HG03103 (cell line): Measurements from ENCODE around the gene PHOSPHO2.
"Not testable (repeated sequence)": the region's sequence is repeated elsewhere in the genome, so short reads cannot be mapped to it uniquely, and the experiment has no call there.

Source experiments
- ATAC-seq: cut with Tn5 transposase; IDR thresholded peaks from one replicate; pipeline ENCODE4 v1.9.1; 2021; ENCODE audit warnings: low read depth; ENCODE audit not compliant: unreplicated experiment

PHOSPHO2 gene

GRCh38 chr2:169683425-169684134 lies 10.7 kb upstream of the PHOSPHO2 start:
- ATAC-seq: no peak

DNA sequence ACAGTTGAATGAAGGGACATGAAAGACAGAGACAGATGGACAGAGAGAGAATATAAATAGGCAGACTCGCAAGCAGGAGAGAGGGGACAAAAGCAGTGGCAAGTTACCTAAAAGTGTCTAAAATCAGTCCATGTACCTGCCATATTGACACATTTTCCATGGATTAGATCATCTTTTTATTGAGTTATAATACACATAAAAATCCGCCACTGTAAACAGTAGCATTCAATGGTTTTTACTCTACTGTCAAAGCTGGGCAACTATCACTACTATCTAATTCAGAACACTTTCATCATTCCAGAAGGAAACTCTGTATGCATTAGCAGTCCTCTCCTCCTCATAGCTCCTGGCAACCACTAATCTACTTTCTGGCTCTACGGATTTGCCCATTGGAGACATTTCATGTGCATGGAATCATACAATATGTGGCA lies 10.1 kb upstream of the PHOSPHO2 start:
- no peak for ATAC-seq

GRCh38 chr2:169684712-169685111 lies 9.6 kb upstream of the PHOSPHO2 start:
- not testable (repeated sequence) for ATAC-seq

DNA sequence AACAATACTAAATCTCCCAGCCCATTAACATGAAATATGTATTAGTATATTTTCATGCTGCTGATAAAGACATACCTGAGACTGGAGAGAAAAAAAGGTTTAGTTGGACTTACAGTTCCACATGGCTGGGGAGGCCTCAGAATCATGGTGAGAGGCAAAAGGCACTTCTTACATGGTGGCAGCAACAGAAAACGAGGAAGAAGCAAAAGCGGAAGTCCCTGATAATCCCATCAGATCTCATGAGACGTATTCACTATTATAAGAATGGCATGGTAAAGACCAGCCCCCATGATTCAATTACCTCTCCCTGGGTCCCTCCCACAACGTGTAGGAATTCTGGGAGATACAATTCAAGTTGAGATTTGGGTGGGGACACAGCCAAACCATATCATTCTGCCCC lies 7.4 kb upstream of the PHOSPHO2 start:
- ATAC-seq: not testable (repeated sequence)

- ATAC-seq: not testable (repeated sequence)
These were observed 6.3 kb upstream of the PHOSPHO2 start for GRCh38 chr2:169687943-169688342.

- ATAC-seq: no peak
These were observed 3.3 kb upstream of the PHOSPHO2 start for GRCh38 chr2:169690958-169691357.

DNA sequence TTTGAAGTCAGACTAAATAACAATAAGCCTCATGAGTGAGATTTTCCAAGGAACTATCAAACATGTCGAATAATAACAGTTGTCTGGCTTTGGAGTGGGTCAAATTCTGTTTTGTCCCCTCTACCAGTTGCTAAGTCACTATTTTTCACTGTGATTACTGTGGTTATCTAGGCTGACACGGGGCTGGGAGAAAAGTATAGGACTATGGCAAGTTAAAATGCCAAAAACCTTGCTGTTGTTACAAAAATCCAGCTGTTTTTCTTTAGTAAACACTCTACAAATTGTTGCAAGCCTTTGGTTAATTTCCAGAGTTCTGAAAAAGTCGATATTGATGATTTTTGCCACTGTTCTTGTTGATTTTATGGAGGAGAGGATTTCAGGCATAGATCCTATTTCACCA lies 1.6 kb upstream of the PHOSPHO2 start:
- ATAC-seq: no peak

- no peak for ATAC-seq
These were observed 909 bp upstream of the PHOSPHO2 start for GRCh38 chr2:169693360-169693759.

DNA sequence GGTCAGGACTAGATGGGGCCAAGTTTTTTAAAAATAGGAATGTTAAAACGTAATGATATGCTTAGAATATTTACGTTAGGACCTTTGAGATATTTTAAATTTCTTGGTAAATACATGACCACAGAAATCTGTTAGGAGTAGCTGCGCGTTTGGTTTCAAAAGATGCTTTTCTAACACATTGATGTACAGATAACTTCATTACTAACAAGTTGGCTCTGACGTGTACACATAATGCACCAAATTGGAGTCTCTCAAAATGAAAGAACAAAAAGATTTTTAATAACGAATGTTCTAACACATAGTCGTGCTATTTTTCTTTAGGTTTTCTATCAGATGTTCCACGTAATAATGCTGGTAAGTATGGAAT lies 608 bp downstream of the PHOSPHO2 start:
- no peak for ATAC-seq

GRCh38 chr2:169696381-169696780 lies 2.1 kb downstream of the PHOSPHO2 start:
- no peak for ATAC-seq

- not testable (repeated sequence) for ATAC-seq
These were observed 4.9 kb downstream of the PHOSPHO2 start for GRCh38 chr2:169699173-169699572.

DNA sequence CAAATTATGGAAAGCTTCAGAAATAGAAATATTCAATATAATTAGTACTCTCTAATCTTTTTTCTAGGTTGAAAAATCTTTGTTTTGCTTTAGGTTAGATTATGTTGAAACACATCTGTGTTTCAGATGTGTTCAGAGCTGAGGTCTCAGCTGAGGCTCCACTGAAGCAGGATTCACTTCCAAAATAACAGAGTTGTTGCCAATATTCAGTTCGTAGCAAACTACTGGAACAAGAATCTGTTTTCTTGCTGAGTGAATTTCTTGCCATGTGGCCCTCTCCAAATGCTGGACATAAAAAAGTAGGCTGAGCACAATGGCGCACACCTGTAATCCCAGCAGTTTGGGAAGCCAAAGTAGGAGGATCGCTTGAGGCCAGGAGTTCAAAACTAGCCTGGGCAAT lies 8.7 kb downstream of the PHOSPHO2 start:
- ATAC-seq: no peak

GRCh38 chr2:169704160-169704708 lies 10.0 kb downstream of the PHOSPHO2 start:
- no peak for ATAC-seq

- no peak for ATAC-seq
These were observed 11.7 kb downstream of the PHOSPHO2 start for GRCh38 chr2:169705927-169706326.

- ATAC-seq: no peak
These were observed 13.4 kb downstream of the PHOSPHO2 start for GRCh38 chr2:169707626-169708025.

- no peak for ATAC-seq
These were observed 15.1 kb downstream of the PHOSPHO2 start for GRCh38 chr2:169709331-169709730.

DNA sequence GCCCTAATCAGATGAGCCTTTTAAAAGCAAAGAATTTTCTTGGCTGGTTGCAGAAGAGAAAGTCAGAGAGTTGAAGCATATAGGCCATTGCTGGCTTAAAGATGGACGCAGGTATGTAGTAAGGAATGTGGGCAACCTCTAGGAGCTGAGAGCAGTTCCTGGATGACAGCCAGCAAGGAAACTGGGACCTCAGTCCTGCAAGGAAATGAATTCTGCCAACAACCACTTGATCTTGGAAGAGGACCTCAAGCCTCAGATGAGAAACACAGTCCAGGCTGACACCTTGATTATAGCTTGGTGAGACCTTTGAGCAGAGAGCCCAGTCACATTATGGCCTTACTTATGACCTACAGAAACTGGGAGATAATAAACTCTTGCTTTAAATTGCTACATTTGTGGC lies 15.7 kb downstream of the PHOSPHO2 start:
- ATAC-seq: no peak

DNA sequence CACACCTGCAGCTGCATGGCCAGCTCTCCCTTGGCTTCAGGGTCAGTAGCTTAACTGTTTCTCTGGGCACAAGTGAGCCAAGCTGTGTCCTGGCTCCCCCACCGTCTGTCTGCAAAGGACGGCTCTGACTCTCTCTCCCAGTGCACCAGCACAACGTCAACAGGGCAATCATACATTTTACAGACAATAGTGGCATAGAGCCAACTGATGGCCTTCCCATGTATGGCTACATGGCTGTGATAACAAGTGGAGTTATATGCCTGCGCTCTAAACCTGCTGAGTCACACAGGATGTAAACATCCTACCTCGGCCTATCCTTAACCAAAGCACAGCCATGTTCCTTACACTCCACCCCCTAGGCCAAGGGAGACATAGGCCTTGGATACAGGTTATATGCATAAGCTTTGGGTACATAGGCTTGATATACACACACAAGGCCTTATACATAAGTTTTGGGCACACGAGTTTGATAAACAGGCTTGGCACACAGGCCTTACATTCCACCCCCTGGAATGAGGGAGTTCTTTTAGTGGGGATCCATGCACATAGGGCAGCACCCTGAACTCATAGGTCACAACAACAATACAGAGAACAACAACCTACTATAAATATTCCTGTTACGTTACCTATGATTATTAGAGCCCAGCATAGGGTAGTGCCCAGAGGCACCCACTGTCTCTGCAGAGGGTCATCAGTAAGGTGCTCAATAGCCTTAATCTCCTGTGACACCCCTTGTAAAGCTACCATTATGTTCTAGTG lies 17.7 kb downstream of the PHOSPHO2 start:
- ATAC-seq: no peak

DNA sequence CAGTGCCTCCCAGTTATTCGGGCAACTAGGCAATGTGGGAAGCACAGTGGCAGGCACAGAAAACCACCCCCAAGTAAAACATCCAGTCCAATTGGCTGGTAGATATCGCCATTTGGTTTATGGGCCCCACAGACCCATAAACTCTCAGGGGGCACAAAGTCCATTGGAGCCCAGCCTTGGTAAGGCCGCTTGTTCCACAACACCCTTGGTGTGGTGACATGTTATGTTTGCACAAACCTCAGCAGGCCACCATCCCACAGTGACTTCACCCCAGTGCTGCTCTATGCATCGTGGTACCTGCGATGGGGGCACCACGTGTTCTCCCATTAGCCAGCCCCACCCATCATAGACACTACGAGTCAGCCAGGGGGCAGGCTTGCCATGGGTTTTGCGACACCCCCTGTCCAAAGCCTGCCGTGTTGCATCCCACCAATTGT lies 18.5 kb downstream of the PHOSPHO2 start:
- ATAC-seq: no peak

- ATAC-seq: no peak
These were observed 19.1 kb downstream of the PHOSPHO2 start for GRCh38 chr2:169713331-169713730.

DNA sequence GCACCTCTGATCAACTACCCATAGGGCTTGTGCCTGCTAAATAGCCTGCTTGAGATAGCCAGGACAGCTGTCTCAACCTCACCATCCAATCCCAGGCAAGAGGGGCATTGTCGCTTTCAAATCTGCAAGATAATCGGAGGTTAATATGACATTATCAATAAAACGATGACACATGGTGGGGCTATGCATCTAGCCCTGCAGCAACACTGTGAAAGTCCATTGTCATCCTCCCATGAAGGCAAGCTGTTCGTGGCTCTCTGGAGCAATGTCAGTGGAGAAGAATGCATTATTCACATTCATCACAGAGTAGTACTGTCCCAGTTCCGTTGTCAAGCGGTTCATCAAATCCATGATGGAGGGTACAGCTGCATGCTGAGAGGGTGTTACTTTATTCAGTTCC lies 20.4 kb downstream of the PHOSPHO2 start:
- no peak for ATAC-seq
